Muscle layer of colon (tissue), 2 donors: ENCODE measurements around the gene CYP2W1.

Experiments used
- H3K27ac ChIP-seq: one replicate; pipeline ENCODE4 v1.7.0; 2013; ENCODE audit warnings: low read depth, mild to moderate bottlenecking, low read length, moderate library complexity
- H3K27me3 ChIP-seq, 2 donors: one replicate each; pipeline ENCODE4 v1.7.0; 2013; ENCODE audit warnings: low read length in 2 of 2, mild to moderate bottlenecking in 2 of 2; ENCODE audit not compliant: insufficient read depth in 2 of 2, control insufficient read depth in 1 of 2
- H3K36me3 ChIP-seq: one replicate; pipeline ENCODE4 v1.7.0; 2013; ENCODE audit warnings: mild to moderate bottlenecking, low read length; ENCODE audit not compliant: insufficient read depth
- H3K4me1 ChIP-seq: one replicate; pipeline ENCODE4 v1.7.0; 2013; ENCODE audit warnings: mild to moderate bottlenecking, low read length; ENCODE audit not compliant: insufficient read depth
- H3K4me3 ChIP-seq, 2 donors: one replicate each; pipeline ENCODE4 v1.7.0; 2013; ENCODE audit warnings: low read length in 2 of 2, low read depth in 1 of 2, mild to moderate bottlenecking in 1 of 2, moderate library complexity in 1 of 2
- H3K9ac ChIP-seq: one replicate; pipeline ENCODE4 v1.7.0; 2013; ENCODE audit warnings: low read length
- H3K9me3 ChIP-seq: one replicate; pipeline ENCODE4 v1.7.0; 2013; ENCODE audit warnings: mild to moderate bottlenecking, low read length
- donor health status: abdominal sarcoma.
- donor health status: Adenocarcinoma of cecum.

CYP2W1 gene

DNA sequence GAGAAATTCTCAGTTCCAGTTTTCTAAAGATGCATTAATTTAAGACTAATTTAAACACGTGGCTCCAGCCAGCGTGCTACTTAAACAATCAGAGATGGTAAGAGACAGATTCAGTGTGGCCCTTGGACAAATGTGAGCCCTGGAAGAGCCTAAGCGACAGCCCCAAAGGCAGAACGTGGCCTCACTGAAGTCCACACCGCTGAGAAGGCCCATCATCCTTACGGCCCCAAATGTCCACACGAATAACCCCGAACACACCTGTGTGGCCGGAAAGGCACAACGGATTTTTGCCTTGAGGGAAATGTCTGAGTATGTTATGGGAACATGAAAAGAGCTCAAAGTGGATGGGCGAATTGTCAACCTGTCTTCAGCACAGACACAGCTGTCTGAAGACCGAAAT is 10.9 kb upstream of the CYP2W1 start:
- Histone ChIP-seq H3K27ac (no peak overlapping the region), H3K4me3 (no peak overlapping the region), H3K4me1 (peaks cover 14% of the 10 kb centered on the region), H3K9me3 (no peaks in the 10 kb centered on the region), H3K27me3 (no peaks in the 10 kb centered on the region), H3K9ac (no peak overlapping the region), H3K36me3 (peaks cover 46% of the 10 kb centered on the region)

DNA sequence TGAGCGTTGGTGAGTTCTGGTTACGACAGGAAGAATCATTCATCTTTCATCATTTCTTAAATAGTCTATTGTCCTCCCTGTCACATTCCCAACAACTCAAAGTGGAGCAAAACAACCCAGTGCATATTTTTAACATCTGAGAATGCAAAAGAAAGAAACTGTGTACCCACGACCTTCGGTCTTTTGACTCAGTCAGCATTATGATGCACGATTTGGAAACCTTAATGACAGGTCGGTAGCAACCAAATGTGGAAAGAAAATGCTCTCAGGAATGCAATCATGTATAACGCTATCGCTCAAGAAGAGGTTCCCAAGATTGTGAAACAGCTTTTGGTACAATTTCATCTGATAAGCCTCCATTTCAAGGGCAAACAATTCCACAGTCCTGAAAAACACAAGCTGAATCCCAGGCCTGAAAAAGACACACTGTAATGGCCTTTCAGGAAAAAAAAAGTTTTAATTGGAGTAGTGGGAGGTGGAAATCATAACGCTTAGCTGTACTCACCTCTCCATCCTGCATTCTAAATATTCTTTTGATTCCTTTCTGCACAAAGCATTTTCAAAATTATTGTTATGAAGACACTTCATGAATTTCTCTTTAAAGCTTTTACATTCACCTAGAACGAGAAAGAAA is 10.2 kb upstream of the CYP2W1 start:
- Histone ChIP-seq H3K4me1 (peaks cover 14% of the 10 kb centered on the region), H3K9ac (no peak overlapping the region), H3K27ac (no peak overlapping the region), H3K36me3 (peaks cover 40% of the 10 kb centered on the region), H3K27me3 (no peaks in the 10 kb centered on the region), H3K4me3 (no peak overlapping the region), H3K9me3 (no peaks in the 10 kb centered on the region)

DNA sequence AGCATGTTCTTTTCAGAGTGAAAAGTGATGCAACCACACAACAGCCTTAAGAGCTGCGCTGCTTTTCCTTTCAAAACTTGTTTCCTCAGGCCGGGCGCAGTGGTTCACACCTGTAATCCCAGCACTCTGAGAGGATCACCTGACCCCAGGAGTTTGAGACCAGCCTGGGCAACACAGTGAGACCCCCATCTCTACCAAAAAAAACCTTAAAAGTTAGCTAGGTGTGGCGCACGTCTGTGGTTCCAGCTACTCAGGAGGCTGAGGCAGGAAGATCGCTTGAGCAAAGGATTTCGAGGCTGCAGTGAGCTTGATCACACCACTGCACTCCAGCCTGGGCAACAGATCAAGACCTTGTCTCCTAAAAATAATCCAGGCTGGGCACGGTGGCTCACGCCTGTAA is 9.7 kb upstream of the CYP2W1 start:
- no peak overlapping the region for H3K27ac ChIP-seq
- H3K4me1 ChIP-seq = peaks cover 14% of the 10 kb centered on the region
- H3K27me3 ChIP-seq = no peaks in the 10 kb centered on the region
- no peak overlapping the region for H3K9ac ChIP-seq
- H3K4me3 ChIP-seq = no peak overlapping the region
- no peaks in the 10 kb centered on the region for H3K9me3 ChIP-seq
- H3K36me3 ChIP-seq = peaks cover 34% of the 10 kb centered on the region

GRCh38 chr7:974172-974571 is 8.8 kb upstream of the CYP2W1 start:
- no peaks in the 10 kb centered on the region for H3K9me3 ChIP-seq
- peak overlapping the region; percentile 49 for H3K9ac ChIP-seq
- peaks cover 30% of the 10 kb centered on the region for H3K36me3 ChIP-seq
- no peak overlapping the region for H3K27ac ChIP-seq
- peak overlapping the region in 1 of 2 donors; percentile 77 for H3K4me3 ChIP-seq
- peaks cover 14% of the 10 kb centered on the region for H3K4me1 ChIP-seq
- no peaks in the 10 kb centered on the region for H3K27me3 ChIP-seq

DNA sequence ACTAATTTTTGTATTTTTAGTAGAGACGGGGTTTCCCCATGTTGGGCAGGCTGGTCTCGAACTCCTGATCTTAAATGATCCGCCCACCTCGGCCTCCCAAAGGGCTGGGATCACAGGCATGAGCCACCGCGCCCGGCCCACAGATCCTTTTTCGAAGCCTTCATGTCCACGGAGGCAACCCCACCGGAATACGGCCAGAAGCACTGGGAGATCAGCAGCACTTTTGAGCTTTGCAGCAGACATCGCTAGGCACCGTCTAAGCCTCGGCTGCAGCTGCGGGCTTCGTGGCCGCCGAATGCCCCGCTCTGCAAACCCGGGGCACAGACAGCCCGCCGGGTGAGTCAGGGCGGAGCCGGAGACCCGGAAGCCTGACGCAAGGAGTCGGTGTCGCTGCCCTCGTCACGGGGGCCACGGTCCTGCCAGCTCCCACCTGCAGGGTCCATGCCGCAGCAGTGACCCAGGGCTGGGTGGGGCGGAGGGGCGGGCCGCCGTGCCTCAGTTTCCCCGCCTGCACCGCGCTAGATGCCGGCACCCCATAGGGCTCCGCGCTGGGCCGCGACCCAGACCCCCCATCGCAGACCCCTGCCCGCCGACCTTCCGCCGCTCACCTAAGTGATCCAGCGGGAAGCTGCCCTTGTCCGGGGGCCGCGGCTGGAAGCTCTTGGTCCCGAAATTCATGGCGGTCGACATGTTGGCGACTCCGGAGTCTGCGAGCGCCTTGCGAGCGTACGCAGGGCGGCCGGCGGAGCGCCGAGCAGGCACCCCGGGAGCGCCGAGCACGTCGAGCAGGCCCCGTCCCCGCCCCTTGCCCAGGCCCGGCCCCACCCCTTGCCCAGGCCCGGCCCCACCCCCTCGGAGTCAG is 7.9 kb upstream of the CYP2W1 start, which contains the start of gene COX19:
Gene COX19 (minus strand): TSS at position 730 of the 862 bp plus-strand sequence. CDS start 40 bp downstream, at position 690.
- Histone ChIP-seq H3K27ac (peak within 1 kb of the TSS; percentile 99), H3K4me1 (peaks cover 14% of the 10 kb centered on the region)

GRCh38 chr7:975702-976473 is 7.1 kb upstream of the CYP2W1 start:
- no peaks in the 10 kb centered on the region for H3K27me3 ChIP-seq
- H3K4me3 ChIP-seq = peak overlapping the region; percentile 77 to 100
- H3K4me1 ChIP-seq = peaks cover 12% of the 10 kb centered on the region
- H3K9me3 ChIP-seq = no peaks in the 10 kb centered on the region
- no peak overlapping the region for H3K9ac ChIP-seq
- H3K36me3 ChIP-seq = peaks cover 20% of the 10 kb centered on the region
- no peak overlapping the region for H3K27ac ChIP-seq

More for the DNA sequence above, 7.9 kb upstream of the CYP2W1 start, which contains the start of gene COX19:
- Histone ChIP-seq H3K9me3 (no peaks in the 10 kb centered on the region), H3K27me3 (no peaks in the 10 kb centered on the region), H3K4me3 (peak within 1 kb of the TSS; percentile 77 to 100), H3K9ac (peak within 1 kb of the TSS; percentile 49), H3K36me3 (peaks cover 26% of the 10 kb centered on the region)

DNA sequence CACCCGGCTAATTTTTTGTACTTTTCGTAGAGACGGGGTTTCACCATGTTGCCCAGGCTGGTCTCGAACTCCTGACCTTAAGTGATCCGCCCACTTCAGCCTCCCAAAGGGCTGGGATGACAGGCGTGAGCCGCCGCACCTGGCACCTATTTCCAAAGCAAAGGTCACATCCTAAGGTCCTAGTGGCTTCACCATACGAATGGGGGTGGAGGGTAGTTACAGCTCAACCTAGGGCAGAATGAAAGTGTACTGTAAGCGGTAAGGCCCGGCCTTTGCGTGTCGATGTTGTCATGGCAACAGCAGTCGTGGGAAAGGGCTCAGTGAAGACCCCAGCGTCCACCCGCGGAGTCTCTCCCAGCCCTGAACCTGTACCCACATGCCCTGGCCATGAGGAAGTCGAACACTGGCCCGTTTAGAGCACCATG is 6.1 kb upstream of the CYP2W1 start:
- H3K9ac ChIP-seq = no peak overlapping the region
- H3K36me3 ChIP-seq = peaks cover 15% of the 10 kb centered on the region
- H3K27ac ChIP-seq = no peak overlapping the region
- peaks cover 11% of the 10 kb centered on the region for H3K4me1 ChIP-seq
- no peak overlapping the region for H3K4me3 ChIP-seq
- no peaks in the 10 kb centered on the region for H3K27me3 ChIP-seq
- H3K9me3 ChIP-seq = no peaks in the 10 kb centered on the region

DNA sequence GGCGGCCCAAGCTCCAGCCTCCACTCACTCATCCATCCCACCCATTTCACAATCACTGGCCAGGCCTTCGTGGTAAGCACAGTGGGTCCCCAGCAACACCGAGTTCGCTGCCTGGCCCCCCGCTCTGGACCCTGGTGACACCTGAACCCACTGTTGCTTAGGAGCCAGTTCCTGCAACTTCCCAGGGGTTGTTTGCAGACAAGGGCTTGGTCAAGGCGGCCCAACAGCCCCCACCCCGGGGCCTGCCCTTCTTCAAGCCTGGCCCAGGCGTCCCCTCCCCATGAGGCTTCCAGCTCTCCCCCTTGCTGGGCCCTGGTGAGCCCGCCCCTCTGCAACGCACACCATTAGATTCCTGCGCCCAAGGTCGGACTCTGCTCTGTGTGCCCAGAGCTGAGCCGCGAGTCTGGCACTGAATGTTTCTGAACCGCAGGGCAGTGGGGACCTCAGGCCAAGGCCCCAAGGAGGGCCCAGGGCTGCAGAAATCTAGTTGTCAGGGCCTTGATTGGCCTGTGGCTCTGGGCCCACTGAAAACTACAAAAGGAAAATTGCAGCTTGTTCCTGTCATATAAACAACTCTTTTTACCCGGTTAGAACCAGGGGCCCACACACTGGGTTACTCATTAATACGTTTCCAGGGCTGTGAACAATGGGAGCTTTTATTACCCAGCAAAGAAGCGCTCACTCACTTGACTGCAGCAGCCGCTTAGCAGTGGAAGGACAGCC is 5.5 kb upstream of the CYP2W1 start:
- no peak overlapping the region for H3K9ac ChIP-seq
- H3K9me3 ChIP-seq = no peaks in the 10 kb centered on the region
- peaks cover 0 to 5% of the 10 kb centered on the region in 2 donors for H3K27me3 ChIP-seq
- no peak overlapping the region for H3K27ac ChIP-seq
- H3K4me3 ChIP-seq = no peak overlapping the region
- peaks cover 10% of the 10 kb centered on the region for H3K36me3 ChIP-seq
- peaks cover 11% of the 10 kb centered on the region for H3K4me1 ChIP-seq

DNA sequence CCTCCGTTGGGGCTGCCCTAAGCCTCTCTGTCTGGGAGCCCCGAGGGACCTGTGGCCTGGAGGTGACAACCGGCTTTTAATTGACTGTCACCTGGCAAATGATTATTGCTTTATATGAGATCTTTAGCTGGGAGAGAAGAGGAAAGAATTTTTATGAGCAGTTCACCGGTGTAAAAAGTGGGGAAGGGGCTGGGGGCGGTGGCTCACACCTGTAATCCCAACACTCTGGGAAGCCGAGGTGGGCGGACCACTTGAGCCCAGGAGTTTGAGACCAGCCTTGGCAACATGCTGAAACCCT is 5.0 kb upstream of the CYP2W1 start:
- no peak overlapping the region for H3K27ac ChIP-seq

DNA sequence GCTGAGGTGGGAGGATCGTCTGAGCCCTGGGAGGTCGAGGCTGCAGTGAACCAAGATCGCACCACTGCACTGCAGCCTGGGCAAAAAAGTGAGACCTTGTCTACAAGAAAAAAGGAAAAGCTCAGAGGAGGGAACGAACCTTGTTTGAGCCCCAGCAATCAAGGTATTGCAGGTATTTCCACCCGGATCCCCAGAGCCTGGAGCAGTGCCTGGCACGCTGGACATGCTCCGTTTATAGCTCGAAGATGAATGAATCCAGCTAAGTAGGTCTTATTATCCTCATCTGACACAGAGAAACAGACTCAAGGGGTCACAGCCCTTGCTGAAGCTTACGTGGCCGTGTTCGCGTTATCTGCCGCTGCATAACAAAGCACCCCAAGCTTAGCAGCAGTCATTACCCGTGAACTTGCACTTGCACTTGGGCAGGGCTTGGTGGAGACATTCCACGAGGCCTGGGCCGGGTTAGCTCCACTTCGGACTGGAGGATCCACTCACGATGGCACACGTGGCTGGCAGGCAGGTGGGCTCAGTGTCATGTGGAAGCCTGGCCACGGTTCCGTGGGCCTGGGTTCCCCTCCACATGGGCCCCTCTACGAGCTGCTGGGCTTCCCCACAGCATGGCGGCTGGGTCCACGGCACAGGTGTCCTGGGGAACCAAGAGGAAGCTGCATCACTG is 4.4 kb upstream of the CYP2W1 start:
- Histone ChIP-seq H3K36me3 (no peaks in the 10 kb centered on the region), H3K9me3 (no peaks in the 10 kb centered on the region), H3K4me3 (no peak overlapping the region), H3K27ac (no peak overlapping the region), H3K4me1 (peaks cover 4% of the 10 kb centered on the region), H3K9ac (no peak overlapping the region), H3K27me3 (peaks cover 0 to 16% of the 10 kb centered on the region in 2 donors)

More for the DNA sequence above, 5.0 kb upstream of the CYP2W1 start:
- Histone ChIP-seq H3K9me3 (no peaks in the 10 kb centered on the region), H3K4me1 (peaks cover 10% of the 10 kb centered on the region), H3K36me3 (peaks cover 5% of the 10 kb centered on the region), H3K9ac (no peak overlapping the region), H3K4me3 (no peak overlapping the region), H3K27me3 (peaks cover 0 to 10% of the 10 kb centered on the region in 2 donors)
